ENCODE measurements around the gene DUSP23.

- TF ChIP-seq CTCF (IDR thresholded peaks at IDR 0.05) (no peak), POLR2A (IDR thresholded peaks at IDR 0.05) (no peak)
Measured at GRCh38 chr1:159830722-159831121, 50.0 kb downstream of the DUSP23 start.
